ENCODE results near the gene BCAN. TPM values are rescaled to one million over a fixed set of nuclear protein-coding genes. Genes with fewer than 3 reads are reported as not detected.

BCAN gene
- total RNA-seq: under 1 TPM; 0.18 to 0.25 (median 0.19) TPM
- not detected for total RNA-seq (2013)

- ATAC-seq: peak; percentile 51 to 68 (median 54)
- no peak for TF ChIP-seq CTCF (IDR thresholded peaks at IDR 0.05)
- Histone ChIP-seq H3K27me3 (ENCODE audit: control insufficient read depth, insufficient read depth, low read length) (peaks cover 50% of the 10 kb centered on the region), H3K4me1 (ENCODE audit: control insufficient read depth, insufficient read depth, low read length) (peaks cover 24% of the 10 kb centered on the region), H3K9me3 (ENCODE audit: control insufficient read depth, insufficient read depth, low read length) (no peaks in the 10 kb centered on the region), H3K36me3 (ENCODE audit: control insufficient read depth, insufficient read depth, low read length) (no peaks in the 10 kb centered on the region), H3K27ac (ENCODE audit: low read length) (no peak within 1 kb of the TSS), H3K4me3 (ENCODE audit: low read length) (no peak within 1 kb of the TSS)
- Mint-ChIP-seq H3K4me1 (peaks cover 8 to 21% of the 10 kb centered on the region in 2 donors), H3K9me3 (no peaks in the 10 kb centered on the region), H3K36me3 (no peaks in the 10 kb centered on the region), H3K4me3 (peak within 1 kb of the TSS; percentile 72), H3K27ac (no peak within 1 kb of the TSS), H3K27me3 (ENCODE audit: low read depth in 2 of 2) (peaks cover 71 to 77% of the 10 kb centered on the region in 2 donors)
- DNase-seq: peak in 1 of 2 donors; percentile 50
- intact Hi-C loops (cut with micrococcal nuclease): no loop called here
- WGBS (ENCODE audit: insufficient coverage): under 1% methylated on average over 45 of the region's 46 CpGs
Observed at GRCh38 chr1:156641761-156642264, at the start of gene BCAN. TSS of gene BCAN (plus strand) at chr1:156642117. CDS start at chr1:156646055, 3,938 bp downstream.

- peak overlapping the region; percentile 57 for H3K4me3 ChIP-seq (ENCODE audit: low read length)
- H3K27me3 Mint-ChIP-seq (ENCODE audit: low read depth in 2 of 2): no peaks in the 10 kb centered on the region
- no peak for DNase-seq
Observed at GRCh38 chr1:156592158-156592909, 49.6 kb upstream of the BCAN start.

GRCh38 chr1:156592910-156593660 lies 48.8 kb upstream of the BCAN start:
- peaks cover 17% of the 10 kb centered on the region for H3K36me3 ChIP-seq (ENCODE audit: control insufficient read depth, insufficient read depth, low read length)
- no peak overlapping the region for H3K4me3 ChIP-seq (ENCODE audit: low read length)
- no peak for TF ChIP-seq CTCF (IDR thresholded peaks at IDR 0.05)
- H3K4me1 Mint-ChIP-seq: peaks cover 14 to 20% of the 10 kb centered on the region in 2 donors
- no peak overlapping the region for H3K27ac ChIP-seq (ENCODE audit: low read length)
- no peak for DNase-seq
- H3K4me1 ChIP-seq (ENCODE audit: control insufficient read depth, insufficient read depth, low read length): peaks cover 16% of the 10 kb centered on the region
- no peaks in the 10 kb centered on the region for H3K9me3 ChIP-seq (ENCODE audit: control insufficient read depth, insufficient read depth, low read length)
- H3K9me3 Mint-ChIP-seq: no peaks in the 10 kb centered on the region
- no peaks in the 10 kb centered on the region for H3K27me3 ChIP-seq (ENCODE audit: control insufficient read depth, insufficient read depth, low read length)
- intact Hi-C loops (cut with micrococcal nuclease): no loop called here
- H3K27me3 Mint-ChIP-seq (ENCODE audit: low read depth in 2 of 2): no peaks in the 10 kb centered on the region
- H3K4me3 Mint-ChIP-seq: peak overlapping the region; percentile 85
- peak overlapping the region in 1 of 2 donors; percentile 58 for H3K27ac Mint-ChIP-seq
- no peak for ATAC-seq
- 96% methylated on average over 6 of the region's 8 CpGs for WGBS (ENCODE audit: insufficient coverage)
- H3K36me3 Mint-ChIP-seq: no peaks in the 10 kb centered on the region

More at GRCh38 chr1:156592158-156592909, 49.6 kb upstream of the BCAN start:
- Histone ChIP-seq H3K9me3 (ENCODE audit: control insufficient read depth, insufficient read depth, low read length) (no peaks in the 10 kb centered on the region), H3K27ac (ENCODE audit: low read length) (peak overlapping the region; percentile 59), H3K4me1 (ENCODE audit: control insufficient read depth, insufficient read depth, low read length) (peaks cover 16% of the 10 kb centered on the region), H3K36me3 (ENCODE audit: control insufficient read depth, insufficient read depth, low read length) (peaks cover 10% of the 10 kb centered on the region), H3K27me3 (ENCODE audit: control insufficient read depth, insufficient read depth, low read length) (no peaks in the 10 kb centered on the region)
- Mint-ChIP-seq H3K9me3 (no peaks in the 10 kb centered on the region), H3K36me3 (no peaks in the 10 kb centered on the region), H3K4me3 (peak overlapping the region; percentile 85), H3K27ac (peak overlapping the region; percentile 82 to 87), H3K4me1 (peaks cover 14 to 20% of the 10 kb centered on the region in 2 donors)
- TF ChIP-seq CTCF (IDR thresholded peaks at IDR 0.05): no peak
- intact Hi-C loops (cut with micrococcal nuclease): no loop called here
- 64% methylated on average over 11 of the region's 16 CpGs for WGBS (ENCODE audit: insufficient coverage)
- ATAC-seq: no peak

Measured in natural killer cell (primary cell).